ENCODE data around the gene CD7. TPM values are rescaled to one million over a fixed set of nuclear protein-coding genes. Genes with fewer than 3 reads are reported as not detected.
A peak's percentile ranks its signal among the peaks of the same experiment; 100 is the strongest.

The CD7 gene
- total RNA-seq, 1 experiment from 2014 or later, result 0.74 TPM

- peak overlapping the region; percentile 84 for H3K4me3 Mint-ChIP-seq
- POLR2A ChIA-PET, result interaction anchor here (1.5 kb wide), 1 partner anchor 18 kb away, joined by 5 read pairs; no protein-coding TSS in a partner anchor
- H3K36me3 Mint-ChIP-seq, result peaks cover 24% of the 10 kb centered on the region
- no peak for TF ChIP-seq ERG (CRISPR knock-in tag; IDR thresholded peaks at IDR 0.05)
- no peak overlapping the region for H3K27ac Mint-ChIP-seq
- DNase-seq (ENCODE audit: low spot score) (no peak), ATAC-seq (no peak)
- H3K4me1 Mint-ChIP-seq, result peaks cover 55% of the 10 kb centered on the region
- CTCF ChIA-PET, result interaction anchor here (1.1 to 2.2 kb wide), 2 partner anchors 38 to 340 kb away, joined by 3 to 9 read pairs; no protein-coding TSS in a partner anchor
- peaks cover 3% of the 10 kb centered on the region; the same call in 1 of the 2 replicates for H3K27me3 Mint-ChIP-seq (ENCODE audit: low read depth)
- no peaks in the 10 kb centered on the region for H3K9me3 Mint-ChIP-seq
Measured at GRCh38 chr17:82274134-82275020, 43.0 kb downstream of the CD7 start.

- no peaks in the 10 kb centered on the region for H3K9me3 Mint-ChIP-seq
- TF ChIP-seq ELF4 (CRISPR knock-in tag; IDR thresholded peaks at IDR 0.05; ENCODE audit: low read depth), result no peak
- no peak for TF ChIP-seq E2F1 (CRISPR knock-in tag; IDR thresholded peaks at IDR 0.05)
- TF ChIP-seq GABPB1 (CRISPR knock-in tag; IDR thresholded peaks at IDR 0.05), result peak; percentile 60; the same call in 1 of the 2 replicates
- no peak for TF ChIP-seq ZNF416 (CRISPR knock-in tag; IDR thresholded peaks at IDR 0.05)
- peak; percentile 42; the same call in 1 of the 2 replicates for TF ChIP-seq E2F5 (CRISPR knock-in tag; IDR thresholded peaks at IDR 0.05)
- TF ChIP-seq GRHL2 (CRISPR knock-in tag; IDR thresholded peaks at IDR 0.05; ENCODE audit: insufficient replicate concordance, severe bottlenecking), result no peak
- TF ChIP-seq IRF2 (CRISPR knock-in tag; IDR thresholded peaks at IDR 0.05; ENCODE audit: borderline replicate concordance, low read depth), result no peak
- no peak for TF ChIP-seq IRF1 (CRISPR knock-in tag; IDR thresholded peaks at IDR 0.05)
- no peak for TF ChIP-seq ZNF671 (CRISPR knock-in tag; IDR thresholded peaks at IDR 0.05)
- TF ChIP-seq AR (CRISPR knock-in tag; IDR thresholded peaks at IDR 0.05), result no peak
- TF ChIP-seq TEAD1 (CRISPR knock-in tag; IDR thresholded peaks at IDR 0.05), result 0 out of 2 replicates have a peak, but pooled peaks have one; percentile 30
- no peak for TF ChIP-seq MXD4 (CRISPR knock-in tag; IDR thresholded peaks at IDR 0.05; ENCODE audit: borderline replicate concordance)
- TF ChIP-seq JAZF1 (CRISPR knock-in tag; IDR thresholded peaks at IDR 0.05), result no peak
- peak; percentile 73; the same call in 1 of the 2 replicates for TF ChIP-seq ETV6 (CRISPR knock-in tag; IDR thresholded peaks at IDR 0.05)
- TF ChIP-seq FOXK1 (CRISPR knock-in tag; IDR thresholded peaks at IDR 0.05), result no peak
- no peak for TF ChIP-seq ZNF532 (CRISPR knock-in tag; IDR thresholded peaks at IDR 0.05; ENCODE audit: borderline replicate concordance)
Measured at GRCh38 chr17:82273327-82274133, 43.9 kb downstream of the CD7 start, which contains the start of gene CSNK1D. Gene CSNK1D, minus strand, starts transcription at chr17:82273700. Its CDS starts 319 bp downstream, at chr17:82273381.

More at GRCh38 chr17:82273327-82274133, 43.9 kb downstream of the CD7 start, which contains the start of gene CSNK1D:
- DNase-seq (ENCODE audit: low spot score) (peak; percentile 93), ATAC-seq (peak; percentile 84)
- no peaks in the 10 kb centered on the region; the same call in 1 of the 2 replicates for H3K27me3 Mint-ChIP-seq (ENCODE audit: low read depth)
- H3K4me1 Mint-ChIP-seq, result peaks cover 53% of the 10 kb centered on the region
- ChIA-PET CTCF (interaction anchor here (0.7 to 1.2 kb wide), 5 partner anchors 18 to 340 kb away, joined by 3 to 4 read pairs (median 3); no protein-coding TSS in a partner anchor), POLR2A (interaction anchor here (1.5 kb wide), 1 partner anchor 19 kb away, joined by 5 read pairs; no protein-coding TSS in a partner anchor)
- peak within 1 kb of the TSS; percentile 92 for H3K4me3 Mint-ChIP-seq
- H3K27ac Mint-ChIP-seq, result peak within 1 kb of the TSS; percentile 99
- peaks cover 24% of the 10 kb centered on the region for H3K36me3 Mint-ChIP-seq

Data from WTC11 (cell line).